ENCODE data around the gene ITGB8.

Gene ITGB8

DNA sequence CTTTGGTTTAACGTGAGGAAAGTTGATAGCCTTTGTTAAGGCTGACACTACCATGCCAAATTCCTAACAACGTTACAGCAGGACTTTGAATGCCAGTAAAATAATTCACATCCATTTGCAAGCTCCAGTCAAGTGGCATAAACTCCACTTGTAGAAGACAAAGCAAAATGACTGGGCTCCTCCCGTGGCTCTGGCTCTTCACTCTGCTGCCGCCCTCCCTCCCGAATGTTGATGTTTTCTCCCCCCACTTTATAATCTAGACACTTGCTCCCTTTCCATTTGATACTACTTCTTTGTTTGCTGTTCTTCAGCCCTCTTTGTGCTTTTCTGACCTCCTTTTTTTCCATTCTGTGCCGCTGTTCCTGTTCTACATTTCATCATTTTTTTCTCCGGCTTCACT, 22.8 kb upstream of the ITGB8 start:
- no peak overlapping the region for H3K27ac ChIP-seq
- TF ChIP-seq, protein P1, sequence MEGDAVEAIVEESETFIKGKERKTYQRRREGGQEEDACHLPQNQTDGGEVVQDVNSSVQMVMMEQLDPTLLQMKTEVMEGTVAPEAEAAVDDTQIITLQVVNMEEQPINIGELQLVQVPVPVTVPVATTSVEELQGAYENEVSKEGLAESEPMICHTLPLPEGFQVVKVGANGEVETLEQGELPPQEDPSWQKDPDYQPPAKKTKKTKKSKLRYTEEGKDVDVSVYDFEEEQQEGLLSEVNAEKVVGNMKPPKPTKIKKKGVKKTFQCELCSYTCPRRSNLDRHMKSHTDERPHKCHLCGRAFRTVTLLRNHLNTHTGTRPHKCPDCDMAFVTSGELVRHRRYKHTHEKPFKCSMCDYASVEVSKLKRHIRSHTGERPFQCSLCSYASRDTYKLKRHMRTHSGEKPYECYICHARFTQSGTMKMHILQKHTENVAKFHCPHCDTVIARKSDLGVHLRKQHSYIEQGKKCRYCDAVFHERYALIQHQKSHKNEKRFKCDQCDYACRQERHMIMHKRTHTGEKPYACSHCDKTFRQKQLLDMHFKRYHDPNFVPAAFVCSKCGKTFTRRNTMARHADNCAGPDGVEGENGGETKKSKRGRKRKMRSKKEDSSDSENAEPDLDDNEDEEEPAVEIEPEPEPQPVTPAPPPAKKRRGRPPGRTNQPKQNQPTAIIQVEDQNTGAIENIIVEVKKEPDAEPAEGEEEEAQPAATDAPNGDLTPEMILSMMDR (IDR thresholded peaks at IDR 0.05) = no peak
- no peak for TF ChIP-seq ZFX (IDR thresholded peaks at IDR 0.05; ENCODE audit: borderline replicate concordance)

- no peak for TF ChIP-seq ZFX (IDR thresholded peaks at IDR 0.05; ENCODE audit: borderline replicate concordance)
- TF ChIP-seq, protein P1 (IDR thresholded peaks at IDR 0.05) = no peak
- no peak overlapping the region for H3K27ac ChIP-seq
Measured at GRCh38 chr7:20310301-20310700, 20.4 kb upstream of the ITGB8 start.

GRCh38 chr7:20310963-20311742, 19.5 kb upstream of the ITGB8 start:
- no peak overlapping the region for H3K27ac ChIP-seq
- TF ChIP-seq ZFX (IDR thresholded peaks at IDR 0.05; ENCODE audit: borderline replicate concordance) = no peak
- TF ChIP-seq, protein P1 (IDR thresholded peaks at IDR 0.05) = peak; percentile 72

DNA sequence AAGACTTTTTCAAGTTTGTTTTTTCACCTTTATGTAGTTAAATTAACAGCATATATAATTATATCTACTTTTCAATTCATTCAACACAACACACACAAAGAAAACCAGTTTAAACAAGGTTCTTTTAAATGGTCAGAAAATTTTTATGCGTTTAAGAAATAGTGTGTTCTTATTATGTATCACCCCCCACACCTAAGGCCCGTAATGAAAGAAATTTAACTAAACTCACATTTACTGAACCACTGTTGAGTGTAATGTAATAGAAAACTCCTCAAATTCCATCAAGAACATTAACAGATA, 19.0 kb upstream of the ITGB8 start:
- H3K27ac ChIP-seq = no peak overlapping the region
- TF ChIP-seq, protein P1 (IDR thresholded peaks at IDR 0.05) = peak; percentile 45
- no peak for TF ChIP-seq ZFX (IDR thresholded peaks at IDR 0.05; ENCODE audit: borderline replicate concordance)

- no peak for TF ChIP-seq ZFX (IDR thresholded peaks at IDR 0.05; ENCODE audit: borderline replicate concordance)
- TF ChIP-seq, protein P1 (IDR thresholded peaks at IDR 0.05) = no peak
- no peak overlapping the region for H3K27ac ChIP-seq
Measured at GRCh38 chr7:20312562-20312961, 18.1 kb upstream of the ITGB8 start.

GRCh38 chr7:20313626-20314025, 17.1 kb upstream of the ITGB8 start:
- TF ChIP-seq, protein P1 (IDR thresholded peaks at IDR 0.05) = no peak
- no peak for TF ChIP-seq ZFX (IDR thresholded peaks at IDR 0.05; ENCODE audit: borderline replicate concordance)

GRCh38 chr7:20314198-20314597, 16.5 kb upstream of the ITGB8 start:
- no peak for TF ChIP-seq ZFX (IDR thresholded peaks at IDR 0.05; ENCODE audit: borderline replicate concordance)
- TF ChIP-seq, protein P1 (IDR thresholded peaks at IDR 0.05) = no peak
- no peak overlapping the region for H3K27ac ChIP-seq

More at GRCh38 chr7:20313626-20314025, 17.1 kb upstream of the ITGB8 start:
- H3K27ac ChIP-seq = no peak overlapping the region

Data from 22Rv1 (cell line).